ENCODE results near the gene ZNF81.
"Not testable (repeated sequence)": the region's sequence is repeated elsewhere in the genome, so short reads cannot be mapped to it uniquely, and the experiment has no call there.

Gene ZNF81

DNA sequence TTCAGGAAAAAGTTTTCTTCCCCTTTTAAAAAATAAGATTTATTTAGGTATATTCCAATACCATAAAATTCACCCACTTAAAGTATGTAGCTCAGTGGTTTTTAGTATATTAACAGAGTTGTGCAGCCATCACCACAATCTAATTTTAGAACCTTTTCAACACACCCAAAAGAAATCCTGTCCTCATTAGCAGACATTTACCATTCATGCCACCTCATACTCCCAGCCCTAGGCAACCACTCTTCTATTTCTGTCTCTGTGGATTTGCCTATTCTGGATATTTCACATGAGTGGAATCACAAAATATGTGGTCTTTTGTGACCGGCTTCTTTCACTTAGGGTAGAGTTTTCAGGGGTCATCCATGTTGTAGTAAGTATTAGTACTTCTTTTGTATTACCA, 7.4 kb downstream of the ZNF81 start:
- no peak for DNase-seq (ENCODE audit: low spot score)

DNA sequence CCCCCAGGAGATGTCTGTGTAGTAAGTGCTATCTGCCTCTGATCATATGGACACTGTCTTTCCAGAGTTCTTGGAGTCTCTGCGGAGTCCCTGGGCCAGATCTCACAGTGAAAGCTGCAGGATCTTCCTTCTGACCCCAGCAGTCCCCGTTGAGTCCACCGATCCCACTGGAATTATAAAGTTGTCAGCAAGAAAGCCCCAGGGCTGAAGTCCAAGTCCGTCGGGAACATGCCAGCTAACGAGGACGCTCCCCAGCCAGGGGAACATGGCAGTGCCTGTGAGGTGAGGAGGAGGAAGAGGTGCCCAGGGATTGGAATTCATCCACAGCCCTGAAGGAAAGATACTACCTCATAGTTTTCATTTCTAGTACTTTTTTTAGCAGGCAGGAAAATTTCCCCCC, 9.3 kb downstream of the ZNF81 start:
- DNase-seq (ENCODE audit: low spot score): no peak

DNA sequence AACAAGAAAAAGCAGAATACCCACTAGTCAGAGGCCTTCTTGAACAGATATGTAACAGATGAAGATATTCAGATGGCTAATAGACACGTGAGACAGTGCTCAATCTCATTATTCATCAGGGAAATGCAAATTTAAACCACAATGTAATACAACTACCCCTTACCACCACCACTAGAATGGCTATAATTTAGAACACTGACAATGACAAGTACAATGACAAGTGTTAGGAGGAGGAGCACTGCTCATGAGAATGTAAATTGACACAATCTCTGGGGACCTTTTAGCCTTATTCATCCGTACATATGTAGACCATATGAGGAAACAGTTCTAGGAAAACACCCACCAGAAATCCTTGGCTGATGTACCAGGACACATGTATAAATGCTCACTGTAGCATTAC, 13.1 kb downstream of the ZNF81 start:
- DNase-seq (ENCODE audit: low spot score): no peak

DNA sequence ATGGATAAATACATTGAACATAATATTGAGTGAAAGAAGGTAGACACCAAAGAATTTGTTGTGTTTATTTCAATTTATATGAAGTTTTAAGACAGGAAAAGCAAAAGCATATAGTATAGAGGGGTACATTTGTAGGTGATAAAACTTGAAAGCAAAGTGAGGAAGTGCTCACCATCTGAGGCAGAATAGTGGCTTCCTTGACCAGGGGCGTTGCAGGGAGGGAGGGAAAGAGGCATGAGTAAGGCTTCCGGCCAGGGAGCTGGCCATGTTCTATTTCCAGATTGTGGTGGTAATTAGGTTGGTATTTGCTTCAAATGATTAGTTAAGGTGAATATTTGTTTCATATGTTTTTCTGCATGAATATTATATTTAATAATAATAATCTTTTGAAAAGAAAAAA, 13.7 kb downstream of the ZNF81 start:
- not testable (repeated sequence) for DNase-seq (ENCODE audit: low spot score)

DNA sequence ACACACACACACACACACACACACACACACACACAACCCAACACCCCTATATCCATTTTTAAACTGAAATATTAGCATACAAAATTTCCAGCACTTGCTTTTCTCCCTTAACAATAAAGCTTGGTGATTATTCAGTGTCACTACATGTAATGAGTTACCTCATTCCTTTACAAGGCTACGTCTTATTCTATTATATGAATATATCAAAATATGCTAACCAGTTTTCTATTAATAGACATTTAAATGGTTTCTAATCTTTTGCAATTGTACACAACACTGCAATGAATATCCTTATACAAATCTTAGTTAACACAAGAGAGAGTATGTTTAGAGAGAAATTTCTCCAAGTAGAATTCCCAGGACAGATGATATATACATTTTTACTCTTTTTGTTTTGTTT, 14.2 kb downstream of the ZNF81 start:
- no peak for DNase-seq (ENCODE audit: low spot score)

DNA sequence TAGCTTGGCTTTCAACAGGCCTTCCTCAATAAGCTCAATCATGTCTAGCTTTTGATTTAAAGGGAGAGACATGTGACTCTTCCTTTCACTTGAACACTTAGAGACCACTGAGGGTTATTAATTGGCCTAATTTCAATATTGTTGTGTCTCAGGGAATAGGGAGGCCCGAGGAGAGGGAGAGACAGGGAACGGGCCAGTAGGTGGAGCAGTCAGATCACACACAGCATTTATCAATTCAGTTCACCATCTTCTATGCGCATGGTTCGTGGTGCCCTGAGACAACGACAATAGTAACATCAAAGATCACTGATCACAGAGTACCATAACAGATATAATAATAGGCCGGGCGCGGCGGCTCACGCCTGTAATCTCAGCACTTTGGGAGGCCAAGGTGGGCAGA, 17.8 kb downstream of the ZNF81 start:
- no peak for DNase-seq (ENCODE audit: low spot score)

DNA sequence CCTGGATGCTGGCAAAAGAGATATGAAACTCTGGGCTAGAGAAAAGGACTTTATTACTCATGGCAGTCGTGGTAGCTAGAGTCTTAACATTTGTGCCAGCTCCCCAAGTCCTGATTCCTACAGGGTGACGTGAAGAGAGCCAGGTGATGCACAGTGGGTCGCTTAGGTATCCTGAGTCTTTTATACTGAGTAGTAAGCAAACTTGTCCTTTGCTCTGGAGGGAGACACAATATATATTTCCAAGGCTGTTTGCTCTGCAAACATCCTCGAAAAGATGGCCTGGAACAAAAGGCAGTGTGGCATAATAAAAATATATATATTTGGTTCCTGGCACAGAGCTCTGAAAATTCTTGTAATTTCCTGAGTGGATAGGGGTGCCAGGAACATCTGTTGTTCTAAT, 23.0 kb downstream of the ZNF81 start:
- DNase-seq (ENCODE audit: low spot score): no peak

DNA sequence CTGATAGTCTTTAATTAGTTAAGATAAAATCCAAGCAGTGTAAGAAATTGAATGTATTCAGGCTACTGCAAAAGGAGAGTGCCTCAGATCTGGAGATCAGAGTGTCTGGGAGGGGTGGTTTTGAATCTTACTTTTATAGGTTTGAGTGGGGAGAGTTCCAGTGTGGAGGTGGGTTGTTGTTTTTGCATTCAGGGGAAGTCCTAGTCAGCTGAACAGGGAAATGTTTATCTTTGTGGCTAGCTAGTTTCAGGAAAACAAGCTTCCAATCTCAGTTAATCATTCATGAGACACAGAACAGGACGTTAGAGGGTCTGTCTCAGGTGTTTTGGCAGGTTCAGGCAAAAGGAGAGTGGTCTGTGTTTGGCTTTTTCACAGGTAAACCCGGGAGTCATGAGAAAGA, 26.0 kb downstream of the ZNF81 start:
- DNase-seq (ENCODE audit: low spot score): no peak

DNA sequence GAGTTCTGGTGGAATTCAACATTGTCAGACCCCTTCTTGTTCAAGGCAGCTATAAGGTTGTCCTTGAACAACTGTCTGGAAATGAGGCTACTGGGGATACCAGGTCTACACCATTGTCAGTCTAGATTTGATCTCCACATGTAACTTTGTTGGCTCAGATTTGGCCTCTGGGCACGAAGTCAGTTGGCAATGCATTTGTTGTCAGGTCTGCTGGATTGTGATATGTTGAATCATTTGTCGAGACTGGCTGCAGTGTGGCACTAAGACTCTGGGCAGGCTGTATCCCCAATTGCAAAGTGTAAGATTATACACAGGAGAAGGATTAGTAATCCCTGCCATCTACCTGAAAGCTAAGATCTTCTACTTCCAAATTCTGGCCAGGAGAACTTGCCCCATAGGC, 26.5 kb downstream of the ZNF81 start:
- no peak for DNase-seq (ENCODE audit: low spot score)

DNA sequence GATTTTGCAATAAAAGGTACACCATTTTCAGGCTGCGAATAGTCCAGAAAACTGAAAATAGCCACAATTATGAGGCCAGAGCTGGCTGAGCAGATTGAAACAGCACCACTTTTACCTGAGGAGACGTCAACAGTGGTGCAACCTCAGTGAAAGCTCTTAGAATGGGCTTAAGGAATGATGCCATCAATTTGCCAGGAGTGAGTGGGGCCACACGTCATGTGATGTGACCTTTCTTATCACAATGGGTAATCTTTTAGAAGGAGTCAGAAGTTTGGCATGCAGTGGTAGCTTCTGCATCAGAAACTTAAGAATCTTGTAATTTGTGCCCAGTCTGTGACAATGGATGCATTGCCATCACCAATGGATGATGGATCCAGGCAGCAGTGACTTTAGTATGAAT, 27.6 kb downstream of the ZNF81 start:
- DNase-seq (ENCODE audit: low spot score): no peak

DNA sequence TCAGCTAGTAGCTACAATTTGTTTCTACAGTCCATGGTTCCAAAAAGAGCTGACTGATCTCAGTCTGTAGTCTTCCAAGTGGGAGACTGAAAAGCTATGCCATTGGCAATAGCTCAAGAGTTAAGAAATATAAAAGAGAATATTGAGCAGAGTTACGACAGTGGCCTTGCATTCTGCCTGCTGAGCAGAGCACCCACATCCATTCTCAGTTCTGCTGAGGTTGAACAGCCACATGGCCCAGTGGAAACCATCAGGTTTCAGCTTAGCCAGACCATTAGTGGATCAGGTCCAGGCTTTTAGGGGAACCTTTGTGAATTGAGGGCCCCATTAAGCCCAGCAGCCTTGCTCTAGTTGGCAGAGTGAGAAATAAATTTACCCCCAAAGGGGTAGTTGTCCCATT, 28.1 kb downstream of the ZNF81 start:
- DNase-seq (ENCODE audit: low spot score): no peak

DNA sequence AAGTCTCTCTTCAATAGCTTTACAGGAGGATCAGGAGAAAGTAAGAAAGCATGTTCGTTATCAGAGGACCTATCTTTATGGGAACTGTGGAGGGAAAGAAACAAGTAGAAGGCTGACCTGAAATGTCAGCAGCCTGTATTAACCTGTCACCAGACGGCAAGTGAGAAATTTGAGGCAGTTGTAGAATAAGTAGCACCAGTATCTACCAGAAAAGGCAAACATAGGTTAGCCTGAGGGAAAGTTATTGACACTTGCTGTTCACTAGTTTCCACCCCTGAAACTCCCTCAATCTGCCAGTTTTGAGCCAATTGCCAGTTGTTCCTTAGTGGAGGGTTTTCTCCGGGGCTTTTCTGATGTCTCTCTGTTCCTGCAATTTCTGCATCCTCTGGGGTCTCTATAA, 36.4 kb downstream of the ZNF81 start:
- no peak for DNase-seq (ENCODE audit: low spot score)

DNA sequence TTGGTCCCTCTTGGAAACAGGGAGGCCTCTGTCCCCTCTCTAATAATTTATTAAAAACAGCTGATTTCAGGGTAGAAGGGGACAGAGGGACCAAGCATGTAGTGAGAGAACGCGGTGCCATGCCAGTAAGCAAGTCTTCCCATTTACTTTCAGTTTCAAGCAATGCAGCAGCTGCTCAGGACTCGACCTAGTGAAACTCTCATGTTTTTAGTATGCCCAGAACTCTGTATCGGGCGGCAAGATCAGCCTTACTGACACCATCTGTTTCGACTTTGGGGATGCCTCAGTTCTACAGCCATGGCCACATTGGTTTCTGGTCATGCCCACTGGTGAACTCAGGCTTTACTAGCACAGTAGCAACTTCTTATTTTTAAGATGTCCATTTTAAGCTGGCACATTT, 40.6 kb downstream of the ZNF81 start:
- no peak for DNase-seq (ENCODE audit: low spot score)

DNA sequence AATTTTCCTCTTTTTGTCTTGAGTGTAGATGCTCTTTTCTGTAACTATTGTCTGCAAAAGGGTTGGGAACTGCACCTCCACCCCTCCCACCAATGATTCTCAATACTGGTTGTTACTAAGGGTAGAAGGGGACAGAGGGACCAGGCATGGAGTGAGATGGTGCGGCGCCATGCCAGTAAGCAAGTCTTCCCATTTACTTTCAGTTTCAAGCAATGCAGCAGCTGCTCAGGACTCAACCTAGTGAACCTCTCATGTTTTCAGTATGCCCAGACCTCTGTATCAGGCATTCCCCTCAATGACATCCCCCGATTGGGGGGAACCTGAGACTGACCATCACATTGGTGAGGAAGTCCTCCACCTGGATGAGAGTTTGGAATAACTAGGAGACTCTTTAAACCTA, 41.5 kb downstream of the ZNF81 start:
- DNase-seq (ENCODE audit: low spot score): no peak

DNA sequence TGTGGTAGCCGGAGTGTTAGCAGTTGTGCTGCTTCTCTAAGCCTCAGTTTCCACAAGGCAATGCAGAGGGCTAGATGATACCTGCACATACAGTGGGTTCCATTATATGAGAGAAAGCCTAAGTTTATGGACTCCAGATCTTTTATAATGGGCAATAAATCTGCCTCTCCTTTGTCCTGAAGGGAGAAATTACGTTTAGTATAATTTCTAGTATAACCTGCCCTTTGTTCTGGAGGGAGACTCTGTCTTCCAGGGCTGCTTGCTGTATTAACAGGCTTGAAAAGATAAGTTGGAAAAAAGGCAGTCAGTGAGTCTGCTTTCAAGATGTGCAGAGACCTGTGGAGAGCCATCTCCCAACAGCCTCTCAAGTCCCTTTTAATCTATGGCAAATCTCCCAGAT, 42.8 kb downstream of the ZNF81 start:
- no peak for DNase-seq (ENCODE audit: low spot score)

DNA sequence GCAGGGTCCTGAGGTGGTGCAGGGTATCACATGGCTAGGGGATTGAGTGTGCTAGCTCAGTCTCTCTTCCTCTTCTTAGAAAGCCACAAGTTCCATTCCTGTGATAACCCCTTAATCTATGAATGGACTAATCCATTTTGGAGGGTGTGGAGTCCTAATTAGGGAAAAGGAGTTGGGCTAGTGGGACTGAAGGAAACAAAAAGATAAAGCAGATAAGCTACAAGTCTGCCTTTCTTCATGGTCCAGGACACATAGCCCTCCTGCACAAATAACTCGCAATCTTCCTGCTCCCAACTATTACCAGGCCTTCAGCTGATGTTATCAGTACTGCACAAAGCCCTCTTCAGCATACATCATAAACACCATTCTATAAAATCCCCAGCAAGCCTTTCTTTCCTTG, 44.2 kb downstream of the ZNF81 start:
- DNase-seq (ENCODE audit: low spot score): no peak

DNA sequence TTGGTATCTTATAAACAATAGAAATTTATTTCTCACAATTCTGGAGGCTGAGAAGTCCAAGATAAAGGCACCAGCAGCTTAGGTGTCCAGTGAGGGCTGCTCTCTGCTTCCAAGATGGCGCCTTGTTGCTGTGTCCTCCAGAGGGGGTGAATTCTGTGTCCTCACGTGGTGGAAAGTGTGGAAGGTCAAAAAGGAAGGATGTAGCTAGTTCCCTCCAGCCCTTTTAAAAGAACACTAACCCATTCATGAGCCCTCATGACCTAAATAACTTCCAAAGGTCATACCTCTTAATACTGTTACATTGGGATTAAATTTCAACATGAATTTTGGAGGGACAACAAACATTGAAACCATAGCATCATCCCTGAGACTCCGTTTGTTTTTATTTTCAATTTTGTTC, 48.8 kb downstream of the ZNF81 start:
- no peak for DNase-seq (ENCODE audit: low spot score)

DNA sequence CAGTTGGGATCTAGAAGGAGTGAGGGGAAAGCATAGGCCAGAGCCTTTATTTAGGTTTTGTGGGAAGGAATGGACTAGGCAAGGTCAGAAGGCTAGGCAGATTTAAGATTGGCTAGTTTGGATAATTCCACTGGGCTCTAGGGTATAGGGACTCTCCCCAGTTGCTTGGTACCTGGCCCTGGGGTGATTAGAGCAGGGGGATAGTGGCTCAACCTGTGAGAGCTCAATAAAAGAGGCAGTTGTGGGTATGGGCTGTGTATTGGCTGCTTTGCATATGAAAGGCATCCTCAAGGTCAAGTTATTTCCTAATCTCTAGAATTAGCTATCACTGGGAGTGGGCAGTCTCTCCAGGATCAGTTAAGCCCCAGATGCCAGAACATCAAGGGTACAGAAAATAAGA, 61.3 kb downstream of the ZNF81 start:
- no peak for DNase-seq (ENCODE audit: low spot score)

DNA sequence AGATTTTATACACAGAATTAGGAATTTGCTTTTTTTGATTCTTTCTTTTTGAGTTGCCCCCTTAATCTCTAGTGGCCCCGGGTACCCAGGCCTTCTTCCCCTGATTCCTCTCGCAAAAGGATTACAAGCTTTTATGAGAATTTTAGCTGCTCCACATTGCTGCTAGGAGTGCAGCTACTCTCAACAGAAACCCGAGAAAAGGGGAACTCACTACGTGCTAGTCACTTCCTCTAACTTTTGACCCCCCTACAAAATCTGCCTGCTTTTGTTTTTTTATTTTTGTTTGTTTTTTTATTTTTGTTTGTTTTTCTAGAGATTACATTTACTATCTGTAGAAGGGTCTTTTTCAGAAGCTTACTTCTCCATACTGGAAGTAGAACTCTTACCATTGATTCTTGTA, 64.1 kb downstream of the ZNF81 start:
- no peak for DNase-seq (ENCODE audit: low spot score)

DNA sequence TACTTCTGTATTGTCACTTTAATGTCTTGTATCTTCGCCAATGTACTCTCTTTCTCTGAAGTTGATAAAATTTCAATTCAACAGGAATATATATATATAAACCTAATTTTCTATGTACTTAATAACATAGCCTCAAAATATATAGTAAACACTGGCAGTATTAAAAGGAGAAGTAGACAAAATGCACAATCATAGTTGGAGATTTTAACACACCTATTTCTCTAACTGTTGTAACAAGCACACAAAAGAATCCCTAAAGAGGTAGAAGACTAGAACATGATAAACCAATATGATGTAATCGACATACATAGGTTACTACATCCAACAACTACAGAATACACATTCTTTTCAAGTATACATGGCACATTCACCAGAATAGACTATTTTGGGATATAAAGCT, 65.5 kb downstream of the ZNF81 start:
- DNase-seq (ENCODE audit: low spot score): no peak

DNA sequence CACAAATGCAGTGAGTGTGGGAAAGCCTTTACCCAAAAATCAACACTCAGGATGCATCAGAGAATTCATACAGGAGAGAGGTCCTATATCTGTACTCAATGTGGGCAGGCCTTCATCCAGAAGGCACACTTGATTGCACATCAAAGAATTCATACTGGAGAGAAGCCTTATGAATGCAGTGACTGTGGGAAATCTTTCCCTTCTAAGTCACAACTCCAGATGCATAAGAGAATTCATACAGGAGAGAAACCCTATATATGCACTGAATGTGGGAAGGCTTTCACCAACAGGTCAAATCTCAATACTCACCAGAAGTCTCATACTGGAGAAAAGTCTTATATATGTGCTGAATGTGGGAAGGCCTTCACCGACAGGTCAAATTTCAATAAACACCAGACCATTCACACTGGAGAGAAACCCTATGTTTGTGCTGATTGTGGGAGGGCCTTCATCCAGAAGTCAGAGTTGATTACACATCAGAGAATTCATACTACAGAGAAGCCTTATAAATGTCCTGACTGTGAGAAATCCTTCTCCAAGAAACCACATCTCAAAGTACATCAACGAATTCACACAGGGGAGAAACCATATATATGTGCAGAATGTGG, 79.3 kb downstream of the ZNF81 start:
- DNase-seq (ENCODE audit: low spot score): no peak

DNA sequence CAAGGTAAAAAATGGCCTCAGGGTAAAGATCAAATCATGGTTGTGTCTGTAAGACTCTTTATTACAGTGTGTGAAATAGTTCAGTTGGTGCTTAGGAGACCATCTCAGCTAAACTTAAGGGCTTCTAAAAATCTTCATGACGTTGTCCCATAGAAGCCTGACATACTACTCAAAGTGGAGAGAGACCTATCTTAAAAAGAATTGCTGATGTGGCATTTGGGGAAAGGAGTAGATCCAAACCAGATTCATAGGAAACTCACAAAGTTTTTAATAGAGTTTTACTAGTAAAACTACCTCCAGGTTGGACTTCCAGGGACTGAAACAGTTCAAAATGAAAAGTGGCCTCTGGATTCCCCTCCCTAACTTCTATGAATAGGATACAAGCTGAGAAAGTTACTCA, 81.6 kb downstream of the ZNF81 start:
- no peak for DNase-seq (ENCODE audit: low spot score)

DNA sequence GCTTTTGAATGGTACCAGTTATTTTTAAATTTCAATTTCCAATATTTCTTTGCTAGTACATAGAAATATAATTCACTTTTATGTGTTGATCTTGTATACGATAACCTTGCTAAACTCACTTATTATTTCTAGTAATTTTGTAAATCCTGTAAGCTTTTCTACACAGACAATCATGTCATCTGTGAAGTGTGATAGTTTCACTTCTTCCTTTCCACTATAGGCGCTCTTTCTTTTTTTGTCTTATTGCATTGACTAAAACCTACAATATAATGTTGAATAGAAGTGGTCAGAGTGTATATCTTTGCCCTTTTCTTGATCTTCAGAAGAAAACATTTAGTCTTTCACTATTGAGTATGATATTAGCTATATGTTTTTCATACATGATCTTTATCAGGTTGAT, 90.5 kb downstream of the ZNF81 start:
- no peak for DNase-seq (ENCODE audit: low spot score)

DNA sequence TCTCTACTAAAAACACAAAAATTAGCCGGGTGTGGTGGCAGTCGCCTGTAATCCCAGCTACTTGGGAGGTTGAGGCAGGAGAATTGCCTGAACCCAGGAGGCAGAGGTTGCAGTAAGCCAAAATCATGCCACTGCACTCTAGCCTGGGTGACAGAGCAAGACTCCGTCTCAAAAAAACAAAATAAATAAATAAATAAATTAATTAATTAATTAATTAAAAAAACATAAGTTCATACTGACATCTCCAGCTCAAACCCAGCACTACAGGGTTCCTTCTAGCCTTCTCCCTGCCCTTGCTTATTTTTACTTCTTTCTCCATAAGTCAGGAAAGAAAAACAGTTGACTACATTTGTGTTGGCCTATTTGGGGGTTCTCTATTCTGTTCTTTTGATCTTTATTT, 95.3 kb downstream of the ZNF81 start:
- DNase-seq (ENCODE audit: low spot score): not testable (repeated sequence)

DNA sequence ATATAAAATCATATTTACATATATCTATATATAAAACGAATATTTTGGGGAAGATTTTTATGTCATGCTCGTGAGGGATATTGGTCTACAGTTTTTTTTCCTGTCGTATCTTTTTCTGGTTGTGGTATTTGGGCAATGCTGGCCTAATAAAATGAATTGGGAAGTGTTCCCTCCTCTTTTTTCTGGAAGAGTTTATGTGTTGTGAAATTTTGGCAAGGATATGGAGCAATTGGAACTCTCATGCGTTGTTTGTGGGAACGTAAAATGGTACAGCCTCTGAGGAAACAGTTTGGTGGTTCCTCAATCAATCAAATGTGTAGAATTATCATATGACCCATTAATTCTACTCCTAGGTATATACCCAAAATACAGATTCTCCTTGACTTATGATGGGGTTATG, 97.2 kb downstream of the ZNF81 start:
- no peak for DNase-seq (ENCODE audit: low spot score)

Data from kidney capillary endothelial cell (primary cell).